PC-3 (cell line): ENCODE results near the gene TAS2R10. TPM values are rescaled to one million over a fixed set of nuclear protein-coding genes. Genes with fewer than 3 reads are reported as not detected.

ENCODE experiments used
- ATAC-seq: fragments of 200-7000 bp; cut with Tn5 transposase; 2 replicates; pipeline ENCODE4 v1.9.1; 2020; ENCODE audit warnings: mild to moderate bottlenecking, moderate library complexity
- BruUV-seq: library from RNA; stranded (reverse); fragments of 400-500 nt; replicated peaks from 2 replicates; lab custom pipeline; 2021; lab: Mats Ljungman, UMichigan
- CTCF ChIA-PET: fragments of 300-600 bp; sonication (Branson Sonifier 250); formaldehyde crosslinking; loops from one replicate; lab custom pipeline; 2022; ENCODE audit warnings: antibody characterized with exemption; lab: Charles Lee
- POLR2A ChIA-PET: fragments of 300-600 bp; sonication (Branson Sonifier 250); formaldehyde crosslinking; loops from one replicate; lab custom pipeline; 2022; ENCODE audit warnings: antibody characterized with exemption; ENCODE audit not compliant: unreplicated experiment; lab: Charles Lee
- DNase-seq: peaks from one replicate; pipeline ENCODE4 v3.0.0-alpha.2; 2015
- H2AFZ ChIP-seq: fragments of 300-600 bp; sonication (generic); 2 replicates; pipeline ENCODE4 v1.6.0; 2016; ENCODE audit warnings: antibody characterized with exemption, low read length
- H3F3A ChIP-seq: fragments of 300-600 bp; sonication (generic); one replicate; pipeline ENCODE4 v1.6.0; 2017; ENCODE audit warnings: antibody characterized with exemption, low read length, control low read depth, mild to moderate bottlenecking; ENCODE audit not compliant: unreplicated experiment
- H3K27ac ChIP-seq: fragments of 300-600 bp; sonication (generic); 2 replicates; pipeline ENCODE4 v1.5.1; 2016; ENCODE audit warnings: mild to moderate bottlenecking, low read length
- H3K27me3 ChIP-seq: fragments of 300-600 bp; sonication (generic); 2 replicates; pipeline ENCODE4 v1.6.1; 2016; ENCODE audit warnings: low read length, mixed read lengths
- H3K36me3 ChIP-seq: fragments of 300-600 bp; sonication (generic); 2 replicates; pipeline ENCODE4 v1.6.1; 2016; ENCODE audit warnings: low read depth, mixed run types, low read length, mixed read lengths
- H3K4me1 ChIP-seq: fragments of 300-600 bp; sonication (generic); 2 replicates; pipeline ENCODE4 v1.5.1; 2016; ENCODE audit warnings: low read length; ENCODE audit not compliant: insufficient read depth
- H3K4me2 ChIP-seq: fragments of 300-600 bp; sonication (generic); 2 replicates; pipeline ENCODE4 v1.6.0; 2016; ENCODE audit warnings: low read length
- H3K4me3 ChIP-seq: fragments of 300-600 bp; sonication (generic); 2 replicates; pipeline ENCODE4 v1.5.1; 2016; ENCODE audit warnings: mild to moderate bottlenecking, low read length, mixed read lengths
- H3K79me2 ChIP-seq: fragments of 300-600 bp; sonication (generic); 2 replicates; pipeline ENCODE4 v1.6.1; 2017; ENCODE audit warnings: low read length, mixed read lengths
- H3K9ac ChIP-seq: fragments of 300-600 bp; sonication (generic); 2 replicates; pipeline ENCODE4 v1.6.0; 2016; ENCODE audit warnings: mild to moderate bottlenecking, low read length
- H3K9me2 ChIP-seq: fragments of 300-600 bp; sonication (generic); replicated peaks from 2 replicates; pipeline ENCODE4 v1.6.1; 2016; ENCODE audit warnings: mixed run types, low read length, mixed read lengths
- H3K9me3 ChIP-seq: fragments of 300-600 bp; sonication (generic); 2 replicates; pipeline ENCODE4 v1.6.1; 2016; ENCODE audit warnings: low read length, mixed read lengths
- H4K20me1 ChIP-seq: fragments of 300-600 bp; sonication (generic); 2 replicates; pipeline ENCODE4 v1.6.1; 2016; ENCODE audit warnings: low read length, mixed read lengths
- EZH2 ChIP-seq: fragments of 300-600 bp; sonication (generic); IDR thresholded peaks from one replicate; pipeline ENCODE4 v1.6.1; 2017; ENCODE audit warnings: antibody characterized with exemption, mild to moderate bottlenecking, low read length; ENCODE audit not compliant: unreplicated experiment
- EZH2phosphoT487 ChIP-seq: fragments of 300-600 bp; sonication (generic); IDR thresholded peaks from 2 replicates; pipeline ENCODE4 v1.6.1; 2018; ENCODE audit warnings: mild to moderate bottlenecking, antibody characterized with exemption, low read length, borderline replicate concordance
- intact Hi-C: fragments of 100-400 bp; cut with micrococcal nuclease; formaldehyde crosslinking; loops from 2 replicates; pipeline ENCODE4 v1.9.0; 2023
- total RNA-seq: library from RNA; depleted of rRNA; stranded (reverse); fragments of >200 nt; gene quantifications from 2 replicates; pipeline ENCODE4 v1.2.3, GENCODE V29; 2014
- TF ChIP-seq, protein P1 (sequence below): fragments of 300-600 bp; sonication (generic); conservative IDR thresholded peaks from 2 replicates; pipeline ENCODE4 v1.5.1; 2017; ENCODE audit warnings: antibody characterized with exemption, low read depth, mild to moderate bottlenecking, low read length

TAS2R10 gene
- total RNA-seq, 1 experiment from 2014 or later, result 0.44 TPM

DNA sequence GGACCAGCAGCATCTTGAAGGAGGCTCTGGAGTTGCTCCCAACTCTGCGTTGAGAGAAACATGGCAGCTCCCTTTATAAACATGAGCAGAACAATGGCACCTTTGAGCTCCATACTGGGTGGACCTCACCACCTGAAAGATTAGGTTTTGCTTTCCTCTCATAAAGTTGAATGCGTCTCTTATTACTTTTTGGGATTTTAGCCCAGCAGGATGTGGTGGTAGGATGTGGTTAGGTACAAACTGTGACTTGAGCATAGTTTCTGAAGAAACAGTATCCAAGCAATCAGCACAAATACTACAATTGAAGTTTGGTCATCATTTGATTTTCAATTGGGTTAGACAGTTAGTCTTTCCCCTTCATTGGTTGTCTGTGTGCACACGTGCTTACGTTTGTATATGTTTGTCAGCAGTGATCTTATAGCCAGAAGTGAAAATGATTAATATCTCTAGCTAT lies 23.3 kb upstream of the TAS2R10 start, which contains the start of gene PRR4:
PRR4 (minus strand) TSS at position 51 of the 454 bp plus-strand sequence; CDS start at position 13, 38 bp downstream.
- Histone ChIP-seq H3K9ac (peak within 1 kb of the TSS; percentile 55), H3F3A (no peaks in the 10 kb centered on the region), H4K20me1 (no peaks in the 10 kb centered on the region), H2AFZ (0 out of 2 replicates have a peak within 1 kb of the TSS, but pooled peaks have one; percentile 14), H3K27ac (peak within 1 kb of the TSS; percentile 90), H3K36me3 (no peaks in the 10 kb centered on the region), H3K79me2 (no peaks in the 10 kb centered on the region), H3K9me2 (no peaks in the 10 kb centered on the region), H3K4me3 (no peak within 1 kb of the TSS), H3K9me3 (no peaks in the 10 kb centered on the region), H3K27me3 (no peaks in the 10 kb centered on the region), H3K4me1 (peaks cover 30% of the 10 kb centered on the region), H3K4me2 (peak within 1 kb of the TSS; percentile 46)
- CTCF ChIA-PET, result no interaction called here
- DNase-seq (peak; percentile 84), ATAC-seq (peak; percentile 90)
- POLR2A ChIA-PET, result interaction anchor here (0.5 to 1.0 kb wide), 5 partner anchors 11 to 1969 kb away, joined by 3 to 10 read pairs (median 4); partner anchors contain the start of gene SMIM10L1
- TF ChIP-seq EZH2 (no peak), EZH2phosphoT487 (no peak)
- TF ChIP-seq, protein P1, sequence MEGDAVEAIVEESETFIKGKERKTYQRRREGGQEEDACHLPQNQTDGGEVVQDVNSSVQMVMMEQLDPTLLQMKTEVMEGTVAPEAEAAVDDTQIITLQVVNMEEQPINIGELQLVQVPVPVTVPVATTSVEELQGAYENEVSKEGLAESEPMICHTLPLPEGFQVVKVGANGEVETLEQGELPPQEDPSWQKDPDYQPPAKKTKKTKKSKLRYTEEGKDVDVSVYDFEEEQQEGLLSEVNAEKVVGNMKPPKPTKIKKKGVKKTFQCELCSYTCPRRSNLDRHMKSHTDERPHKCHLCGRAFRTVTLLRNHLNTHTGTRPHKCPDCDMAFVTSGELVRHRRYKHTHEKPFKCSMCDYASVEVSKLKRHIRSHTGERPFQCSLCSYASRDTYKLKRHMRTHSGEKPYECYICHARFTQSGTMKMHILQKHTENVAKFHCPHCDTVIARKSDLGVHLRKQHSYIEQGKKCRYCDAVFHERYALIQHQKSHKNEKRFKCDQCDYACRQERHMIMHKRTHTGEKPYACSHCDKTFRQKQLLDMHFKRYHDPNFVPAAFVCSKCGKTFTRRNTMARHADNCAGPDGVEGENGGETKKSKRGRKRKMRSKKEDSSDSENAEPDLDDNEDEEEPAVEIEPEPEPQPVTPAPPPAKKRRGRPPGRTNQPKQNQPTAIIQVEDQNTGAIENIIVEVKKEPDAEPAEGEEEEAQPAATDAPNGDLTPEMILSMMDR, result no peak
- no TSS peak for BruUV-seq
- intact Hi-C loops, result no loop called here

DNA sequence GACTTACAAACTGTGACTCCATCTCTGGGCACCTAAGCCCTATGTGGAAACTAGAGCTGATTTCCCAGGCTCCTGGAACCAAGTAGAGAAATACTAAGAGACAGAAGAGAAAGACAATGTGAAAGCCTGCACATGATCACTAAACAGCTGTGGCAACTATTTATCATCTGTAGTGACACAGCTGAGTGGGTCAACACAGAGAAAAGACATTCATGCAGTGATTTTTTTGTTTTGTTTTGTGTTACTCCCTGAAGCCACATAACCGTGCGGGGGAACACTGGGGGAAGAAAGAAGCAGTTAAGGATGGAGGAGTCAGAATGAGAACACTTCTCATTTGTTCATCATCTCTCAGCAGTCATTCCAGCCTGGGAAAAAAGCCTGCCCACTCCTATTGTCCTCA lies 21.6 kb upstream of the TAS2R10 start:
- no peak overlapping the region for H3K4me3 ChIP-seq
- H4K20me1 ChIP-seq, result no peaks in the 10 kb centered on the region
- no peak overlapping the region for H3K27ac ChIP-seq
- no peaks in the 10 kb centered on the region for H3F3A ChIP-seq
- TF ChIP-seq EZH2 (no peak), EZH2phosphoT487 (no peak)
- TF ChIP-seq, protein P1, result no peak
- no peak overlapping the region for H2AFZ ChIP-seq
- H3K4me1 ChIP-seq, result peaks cover 30% of the 10 kb centered on the region
- no peaks in the 10 kb centered on the region for H3K9me2 ChIP-seq
- H3K36me3 ChIP-seq, result no peaks in the 10 kb centered on the region
- DNase-seq (no peak), ATAC-seq (no peak)
- no peaks in the 10 kb centered on the region for H3K9me3 ChIP-seq
- ChIA-PET POLR2A (no interaction called here), CTCF (no interaction called here)
- no peaks in the 10 kb centered on the region for H3K79me2 ChIP-seq
- intact Hi-C loops, result no loop called here
- H3K27me3 ChIP-seq, result no peaks in the 10 kb centered on the region
- BruUV-seq, result no TSS peak
- no peak overlapping the region for H3K4me2 ChIP-seq
- no peak overlapping the region for H3K9ac ChIP-seq

GRCh38 chr12:10842862-10843261 lies 16.7 kb upstream of the TAS2R10 start:
- H3K36me3 ChIP-seq, result no peaks in the 10 kb centered on the region
- no TSS peak for BruUV-seq

More at GRCh38 chr12:10842862-10843261, 16.7 kb upstream of the TAS2R10 start:
- DNase-seq, result no peak
- Histone ChIP-seq H3K4me2 (no peak overlapping the region), H3K9me2 (no peaks in the 10 kb centered on the region), H3F3A (no peaks in the 10 kb centered on the region), H3K79me2 (no peaks in the 10 kb centered on the region), H3K9ac (no peak overlapping the region), H3K27me3 (no peaks in the 10 kb centered on the region), H2AFZ (no peak overlapping the region), H3K9me3 (no peaks in the 10 kb centered on the region), H3K4me1 (no peaks in the 10 kb centered on the region), H3K27ac (no peak overlapping the region), H4K20me1 (no peaks in the 10 kb centered on the region), H3K4me3 (no peak overlapping the region)
- ChIA-PET POLR2A (no interaction called here), CTCF (no interaction called here)
- intact Hi-C loops, result no loop called here
- no peak for ATAC-seq
- TF ChIP-seq EZH2phosphoT487, result no peak
- no peak for TF ChIP-seq EZH2
- TF ChIP-seq, protein P1, result no peak
